Non-pigmented ciliary epithelial cell (primary cell): ENCODE data around the gene GRK6.
A peak's percentile ranks its signal among the peaks of the same experiment; 100 is the strongest.
"Not testable (repeated sequence)": the region's sequence is repeated elsewhere in the genome, so short reads cannot be mapped to it uniquely, and the experiment has no call there.

Experiments
- DNase-seq: peaks from one replicate; pipeline ENCODE4 v3.0.0-alpha.2; 2010; ENCODE audit warnings: low read depth

Gene GRK6

GRCh38 chr5:177470759-177471536 is 44.5 kb downstream of the GRK6 start:
- peak; percentile 67 for DNase-seq

DNA sequence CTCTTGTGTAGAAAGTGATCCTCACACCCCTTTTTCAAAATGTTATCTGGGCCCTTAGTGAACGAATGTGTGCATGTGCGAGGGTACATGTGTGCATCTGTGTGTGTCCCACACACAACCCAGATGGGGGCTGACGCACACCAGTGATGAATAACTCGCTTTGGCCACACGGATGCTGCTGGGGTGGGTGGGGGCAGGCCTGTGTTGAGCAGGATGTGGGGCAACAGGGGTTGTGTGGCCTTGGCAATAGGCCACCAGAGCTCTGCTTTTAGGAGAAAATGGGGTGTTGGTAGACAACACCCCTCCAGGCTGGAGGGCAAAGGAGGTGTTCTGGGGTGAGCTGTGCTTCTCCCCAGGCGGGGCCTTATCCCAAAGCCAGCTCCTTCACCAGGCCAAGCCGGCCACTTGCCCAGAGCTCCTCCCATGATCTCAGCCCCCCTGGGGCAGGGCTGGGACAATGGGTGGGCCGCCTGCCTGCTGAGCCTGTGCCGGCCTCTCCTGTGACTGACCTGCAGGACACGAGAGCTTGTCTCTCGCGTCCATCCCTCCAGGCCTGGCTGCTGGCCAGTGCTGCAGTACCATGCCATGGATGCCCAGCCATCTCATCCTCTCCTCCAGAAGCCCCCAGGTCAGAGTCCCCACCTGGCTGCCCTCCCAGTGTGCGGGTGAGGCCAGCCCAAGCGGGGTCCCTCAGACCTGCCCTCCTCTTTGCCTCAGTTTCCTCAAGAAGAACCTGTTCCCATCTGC is 45.3 kb downstream of the GRK6 start:
- no peak for DNase-seq

GRCh38 chr5:177472460-177473442 is 46.3 kb downstream of the GRK6 start:
- DNase-seq, result no peak

DNA sequence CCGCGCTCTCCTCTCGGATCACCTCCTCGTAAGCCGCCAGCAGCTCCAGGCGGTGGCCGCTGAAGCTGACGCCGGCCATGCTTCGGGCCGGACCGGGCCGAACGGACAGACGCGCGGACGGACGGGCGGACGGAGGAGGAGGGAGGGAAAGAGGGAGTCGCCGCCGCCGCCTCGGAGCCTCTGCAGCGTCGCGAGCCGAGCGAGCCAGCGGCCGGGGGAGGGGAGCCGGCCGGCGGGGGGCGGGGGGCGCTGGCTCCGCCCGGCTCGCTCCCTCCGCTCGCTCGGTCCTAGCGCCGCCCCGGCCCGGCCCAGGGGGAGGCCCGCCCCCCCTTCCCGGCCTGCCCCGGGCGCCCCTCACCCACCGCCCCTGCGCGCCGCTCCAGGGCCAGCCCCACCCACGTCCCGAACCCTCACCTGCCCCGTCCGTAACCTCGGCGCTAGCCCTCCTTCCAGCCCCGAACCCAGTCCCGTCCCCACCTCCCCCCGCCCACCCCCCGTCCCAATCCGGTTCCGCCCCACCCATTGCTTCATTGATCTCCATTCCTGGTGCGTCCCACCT is 47.0 kb downstream of the GRK6 start, which contains the start of gene DBN1:
Gene DBN1, minus strand, starts transcription at position 192 of the 559 bp plus-strand sequence. Its CDS starts 113 bp downstream, at position 79.
- no peak for DNase-seq

GRCh38 chr5:177474002-177474476 is 47.6 kb downstream of the GRK6 start:
- no peak for DNase-seq

- no peak for DNase-seq
Observed at GRCh38 chr5:177474846-177475562, 48.5 kb downstream of the GRK6 start.

- no peak for DNase-seq
Observed at GRCh38 chr5:177475563-177476427, 49.3 kb downstream of the GRK6 start.

DNA sequence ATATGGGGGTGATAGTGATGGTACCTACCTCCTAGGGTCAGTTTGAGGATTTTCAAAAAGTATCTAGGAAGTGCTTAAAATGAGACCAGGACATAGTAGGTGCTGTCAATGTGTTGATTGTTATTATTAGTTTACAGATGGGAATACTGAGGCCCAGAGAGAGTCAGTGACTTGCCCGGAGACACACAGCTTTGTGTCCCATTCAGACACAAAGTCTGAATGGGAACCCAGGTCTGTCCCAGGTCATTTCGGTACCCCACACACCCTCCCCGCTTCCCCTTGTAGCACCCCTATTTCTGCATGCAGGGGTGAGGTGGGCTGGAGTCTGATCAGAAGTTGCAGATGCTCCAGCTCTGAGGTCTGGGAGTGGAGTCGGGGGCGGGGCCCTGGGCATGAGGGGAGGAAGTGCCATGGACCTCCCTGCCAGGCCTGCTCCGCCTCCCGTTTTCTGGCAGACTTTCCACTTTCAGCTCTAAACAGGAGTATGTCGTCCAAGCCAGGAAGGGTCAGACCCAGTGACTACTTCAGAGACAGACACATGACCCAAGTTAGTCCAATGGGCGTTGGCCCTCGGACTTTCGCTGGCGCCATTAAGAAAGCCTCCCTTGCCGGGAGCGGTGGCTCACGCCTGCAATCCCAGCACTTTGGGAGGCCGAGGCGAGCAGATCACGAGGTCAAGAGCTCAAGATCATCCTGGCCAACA is 50.2 kb downstream of the GRK6 start:
- DNase-seq, result no peak

GRCh38 chr5:177477701-177478477 is 51.4 kb downstream of the GRK6 start:
- DNase-seq, result no peak

DNA sequence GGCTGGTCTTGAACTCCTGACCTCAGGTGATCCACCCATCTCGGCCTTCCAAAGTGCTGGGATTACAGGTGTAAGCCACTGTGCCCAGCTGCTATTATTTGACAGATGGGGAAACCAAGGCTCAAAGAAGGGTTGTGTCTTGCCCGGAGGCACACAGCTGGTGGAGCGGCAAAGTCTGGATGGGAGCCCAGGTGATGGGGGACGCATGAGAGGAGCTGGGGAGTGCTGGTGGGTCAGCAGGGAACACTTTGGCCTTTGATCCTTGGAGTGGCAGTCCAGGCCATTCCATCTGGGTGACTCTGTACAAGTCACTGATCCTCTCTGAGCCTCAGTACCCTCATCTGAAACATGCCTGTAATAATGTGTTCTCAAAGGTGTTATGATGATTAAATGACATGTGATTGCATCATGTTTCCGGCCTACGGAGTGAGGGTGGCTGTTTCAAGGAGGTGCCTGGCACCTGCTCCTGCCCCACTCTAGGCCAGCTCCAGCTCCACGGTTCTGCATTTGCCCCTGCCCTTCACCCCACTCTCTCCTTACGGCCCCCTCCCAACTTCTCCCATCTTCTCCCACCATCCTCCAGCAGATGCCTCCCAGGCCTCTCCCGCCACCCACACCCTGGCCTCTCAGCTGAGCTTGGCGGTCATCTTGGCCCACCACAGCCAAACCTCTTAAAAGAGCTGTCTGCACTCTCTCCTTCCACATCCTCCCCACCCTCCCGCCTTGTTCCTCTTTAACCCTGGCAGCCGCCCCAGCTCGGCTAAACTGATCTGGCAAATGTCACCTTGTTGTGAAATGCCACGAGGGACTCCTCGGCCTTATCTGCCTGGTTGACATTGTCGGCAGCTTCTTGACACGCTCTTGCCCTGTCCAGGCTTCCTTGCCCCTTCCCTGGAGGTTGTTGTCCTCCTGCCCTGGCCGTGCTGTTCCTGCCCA is 52.5 kb downstream of the GRK6 start:
- DNase-seq, result no peak

DNA sequence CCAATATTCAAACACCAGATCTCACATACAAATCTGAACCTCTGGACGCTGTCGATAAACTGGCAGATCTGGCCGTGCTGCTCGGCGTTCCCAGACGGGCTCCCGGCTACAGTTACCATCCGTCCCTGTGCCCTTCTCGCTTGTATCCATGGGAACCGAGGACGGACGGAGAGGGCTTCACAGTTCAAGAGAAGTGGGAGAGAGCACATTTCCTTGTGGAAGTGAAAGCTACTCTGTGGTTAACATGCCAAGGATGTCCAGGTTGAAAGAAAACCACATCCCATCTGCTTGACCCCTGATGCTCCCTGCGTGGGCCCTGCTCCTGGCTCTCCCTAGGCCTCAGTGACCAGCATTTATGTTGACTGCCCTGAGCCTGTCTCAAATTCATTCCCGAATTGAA is 53.3 kb downstream of the GRK6 start:
- no peak for DNase-seq

DNA sequence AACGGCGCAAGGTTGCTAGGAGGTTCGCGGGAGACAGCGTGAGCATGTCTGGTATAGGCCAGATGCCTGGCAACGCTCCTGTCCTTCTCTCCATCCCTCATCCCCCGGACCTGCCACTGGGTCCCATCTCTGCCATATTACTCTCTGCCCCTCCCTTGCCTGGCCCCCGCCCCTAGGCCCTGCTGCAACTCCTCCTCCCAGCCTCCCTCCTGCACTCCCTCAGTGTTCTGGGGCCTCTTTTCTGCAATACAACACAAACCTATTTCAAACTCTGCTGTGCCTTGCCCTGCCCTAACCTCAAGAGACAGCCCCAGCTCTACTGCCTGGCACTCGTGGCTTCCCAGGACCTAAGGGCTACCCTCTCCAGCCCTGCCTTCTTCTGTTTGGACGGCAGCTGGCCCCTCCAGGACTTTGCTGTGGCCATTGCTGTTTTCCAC is 55.9 kb downstream of the GRK6 start:
- no peak for DNase-seq

GRCh38 chr5:177483042-177483441 is 56.6 kb downstream of the GRK6 start:
- DNase-seq, result no peak

DNA sequence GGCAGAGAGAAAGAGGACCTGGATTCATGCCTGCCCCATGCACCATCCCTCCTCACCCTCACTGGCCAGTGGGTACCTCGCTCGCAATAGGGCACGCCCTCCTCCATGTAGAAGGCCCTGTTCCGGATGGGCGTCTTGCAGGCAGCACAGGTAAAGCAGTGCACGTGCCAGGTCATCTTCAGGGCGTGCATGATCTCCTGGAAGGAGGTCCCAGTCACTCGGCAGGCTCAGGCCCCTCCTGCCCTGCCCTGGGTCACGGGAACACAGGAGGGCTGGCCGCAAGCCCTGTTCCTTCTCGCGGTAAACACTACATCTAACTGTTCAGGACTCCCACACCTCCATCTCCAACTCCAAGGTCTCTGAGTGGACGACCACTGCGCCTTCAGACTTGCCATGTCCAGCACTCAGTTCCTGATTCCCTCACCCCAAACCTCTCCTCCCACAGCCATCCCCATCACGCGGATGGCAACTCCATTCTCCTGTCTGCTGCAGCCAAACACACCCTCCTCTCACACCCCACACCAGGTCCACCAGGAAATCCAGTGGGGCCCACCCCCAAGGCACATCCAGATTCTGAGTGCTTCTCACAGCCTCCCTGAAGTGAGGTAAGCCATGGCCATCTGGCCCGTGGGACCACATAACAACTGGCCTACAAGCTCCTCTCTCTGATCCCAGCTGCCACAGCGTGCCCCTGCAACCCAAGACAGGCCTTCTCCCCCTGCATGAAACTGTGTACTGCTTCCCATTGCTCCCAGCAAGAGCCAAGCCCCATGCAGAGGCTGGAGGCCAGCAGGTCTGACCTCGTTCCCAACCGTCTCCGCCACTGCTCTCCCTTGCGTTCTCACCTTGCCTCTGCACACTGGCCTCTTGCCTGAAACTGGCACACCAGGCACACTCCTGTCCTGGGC is 57.8 kb downstream of the GRK6 start:
- no peak for DNase-seq

DNA sequence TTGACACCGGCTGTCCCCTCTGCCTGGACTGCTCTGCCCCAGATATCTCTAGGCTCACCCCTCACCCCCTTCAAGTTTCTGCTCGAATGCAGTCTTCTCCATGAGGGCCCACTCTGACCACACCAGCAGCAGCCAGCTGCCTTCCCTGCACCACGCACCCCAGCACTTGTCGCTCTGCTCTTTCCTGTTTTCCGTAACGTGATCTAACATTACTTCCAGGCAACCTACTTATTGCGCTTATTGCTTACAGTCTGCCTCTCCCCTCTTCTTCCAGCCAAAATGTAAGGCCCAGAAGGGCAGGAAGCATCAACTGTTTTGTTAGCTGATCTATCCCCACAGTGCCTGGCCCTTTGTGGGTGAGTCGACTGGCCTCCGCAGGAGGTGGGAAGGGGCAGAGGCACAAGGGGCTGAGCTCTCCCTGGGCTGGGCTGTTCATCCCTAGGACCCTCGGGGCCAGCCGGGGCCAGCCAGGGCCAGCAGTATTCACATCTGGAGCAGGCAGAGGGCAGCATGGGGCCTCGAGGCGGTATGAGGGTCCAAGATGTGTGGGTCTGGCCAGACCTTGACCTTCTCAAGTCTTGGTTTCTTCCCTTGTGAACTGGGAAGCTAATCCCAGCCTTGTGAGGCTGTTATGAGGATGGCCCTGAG is 58.5 kb downstream of the GRK6 start:
- no peak for DNase-seq

GRCh38 chr5:177485753-177486152 is 59.3 kb downstream of the GRK6 start:
- DNase-seq, result not testable (repeated sequence)
